Measurements from ENCODE around the gene PRORP.

- no peak for TF ChIP-seq EZH2 (IDR thresholded peaks at IDR 0.05; ENCODE audit: insufficient read depth, poor library complexity, severe bottlenecking)
- no peak for TF ChIP-seq EZH2phosphoT487 (IDR thresholded peaks at IDR 0.05; ENCODE audit: insufficient read depth, low read depth)
Observed at GRCh38 chr14:35147711-35148110, 25.4 kb downstream of the PRORP start.
